Measurements from ENCODE around the gene AMBRA1. TPM values are rescaled to one million over a fixed set of nuclear protein-coding genes. Genes with fewer than 3 reads are reported as not detected.

The AMBRA1 gene
- total and polyA plus RNA-seq, 2 of the 8 experiments (the other 6 are each of a cell fraction or from before 2014, with no cell fraction given), result 14.2 to 37.4 TPM

GRCh38 chr11:46457021-46457420 lies 136.8 kb downstream of the AMBRA1 start (continued):
- TF ChIP-seq RXRA (IDR thresholded peaks at IDR 0.05; ENCODE audit: insufficient read depth, low read depth, low read length), result no peak

All from H1 (cell line).